Right atrium auricular region (tissue), 2 donors: ENCODE data around the gene RELA. TPM values are rescaled to one million over a fixed set of nuclear protein-coding genes. Genes with fewer than 3 reads are reported as not detected.

ENCODE experiments used
- DNase-seq: peaks from one replicate; pipeline ENCODE4 v3.0.0-alpha.2; 2019; ENCODE audit warnings: low spot score
- H3K27ac ChIP-seq, 2 donors: fragments of 200-600 bp; sonication (generic); 1 replicate in 1 of 2; 2 replicates in 1 of 2; pipeline ENCODE4 v1.5.1; 2016 to 2019
- H3K27me3 ChIP-seq, 2 donors: fragments of 200-600 bp; sonication (generic); one replicate each; pipeline versions ENCODE4 v1.5.1 to v1.6.0; 2017 to 2019
- H3K36me3 ChIP-seq: fragments of 200-600 bp; sonication (generic); one replicate; pipeline ENCODE4 v1.5.1; 2016
- H3K4me1 ChIP-seq, 2 donors: fragments of 200-600 bp; sonication (generic); one replicate each; pipeline versions ENCODE4 v1.5.1 to v1.6.0; 2017 to 2019
- H3K4me3 ChIP-seq, 2 donors: fragments of 200-600 bp; sonication (generic); 1 replicate in 1 of 2; 2 replicates in 1 of 2; pipeline ENCODE4 v1.5.1; 2017 to 2019; ENCODE audit warnings: mild to moderate bottlenecking in 1 of 2, moderate library complexity in 1 of 2
- H3K9me3 ChIP-seq, 2 donors: fragments of 200-600 bp; sonication (generic); one replicate each; pipeline ENCODE4 v1.5.1; 2019
- CTCF ChIP-seq, 2 donors: fragments of 200-600 bp; sonication (generic); IDR thresholded peaks; one replicate each; pipeline ENCODE4 v1.5.1; 2019; ENCODE audit warnings: antibody characterized with exemption in 2 of 2
- total RNA-seq, 2 donors: library from RNA; depleted of rRNA; stranded (reverse); fragments of >200 nt; gene quantifications; one replicate each; pipeline ENCODE4 v1.1.0, GENCODE V29; 2016

RELA gene
- total RNA-seq, 2 donors from 2014 or later = 30.7 to 54.9 TPM

- Histone ChIP-seq H3K9me3 (no peaks in the 10 kb centered on the region), H3K36me3 (peaks cover 35% of the 10 kb centered on the region), H3K27ac (no peak overlapping the region), H3K27me3 (no peaks in the 10 kb centered on the region), H3K4me3 (no peak overlapping the region), H3K4me1 (peaks cover 0 to 21% of the 10 kb centered on the region in 2 donors)
- TF ChIP-seq CTCF (IDR thresholded peaks at IDR 0.05) = no peak
- no peak for DNase-seq
Measured at GRCh38 chr11:65646288-65646957, 16.3 kb downstream of the RELA start.

- Histone ChIP-seq H3K27me3 (no peaks in the 10 kb centered on the region), H3K4me3 (no peak overlapping the region), H3K9me3 (no peaks in the 10 kb centered on the region), H3K36me3 (peaks cover 29% of the 10 kb centered on the region), H3K27ac (no peak overlapping the region), H3K4me1 (peaks cover 0 to 21% of the 10 kb centered on the region in 2 donors)
- no peak for TF ChIP-seq CTCF (IDR thresholded peaks at IDR 0.05)
- no peak for DNase-seq
Measured at GRCh38 chr11:65645710-65646109, 17.0 kb downstream of the RELA start.

- no peak for DNase-seq
- no peak for TF ChIP-seq CTCF (IDR thresholded peaks at IDR 0.05)
- H3K36me3 ChIP-seq = peaks cover 21% of the 10 kb centered on the region
- H3K27me3 ChIP-seq = no peaks in the 10 kb centered on the region
- no peak overlapping the region for H3K4me3 ChIP-seq
- H3K27ac ChIP-seq = no peak overlapping the region
- peaks cover 0 to 27% of the 10 kb centered on the region in 2 donors for H3K4me1 ChIP-seq
- H3K9me3 ChIP-seq = no peaks in the 10 kb centered on the region
Measured at GRCh38 chr11:65644837-65645236, 17.9 kb downstream of the RELA start.

GRCh38 chr11:65643971-65644370 is 18.7 kb downstream of the RELA start:
- Histone ChIP-seq H3K27me3 (no peaks in the 10 kb centered on the region), H3K4me1 (peaks cover 0 to 36% of the 10 kb centered on the region in 2 donors), H3K9me3 (no peaks in the 10 kb centered on the region), H3K27ac (no peak overlapping the region), H3K4me3 (no peak overlapping the region), H3K36me3 (peaks cover 12% of the 10 kb centered on the region)
- no peak for DNase-seq
- TF ChIP-seq CTCF (IDR thresholded peaks at IDR 0.05) = no peak

- Histone ChIP-seq H3K4me3 (no peak overlapping the region), H3K9me3 (no peaks in the 10 kb centered on the region), H3K4me1 (peaks cover 0 to 49% of the 10 kb centered on the region in 2 donors), H3K27me3 (no peaks in the 10 kb centered on the region), H3K36me3 (peaks cover 8% of the 10 kb centered on the region), H3K27ac (no peak overlapping the region)
- no peak for TF ChIP-seq CTCF (IDR thresholded peaks at IDR 0.05)
- DNase-seq = no peak
Measured at GRCh38 chr11:65642014-65642671, 20.6 kb downstream of the RELA start.
